ENCODE measurements around the gene SLC6A9.

The SLC6A9 gene

GRCh38 chr1:44043176-44044070 lies 12.2 kb upstream of the SLC6A9 start:
- no peak for DNase-seq (ENCODE audit: extremely low spot score)
- ChIA-PET POLR2A (no interaction called here), CTCF (interaction anchor here (3.8 kb wide), 1 partner anchor 38 kb away, joined by 19 read pairs; no protein-coding TSS in a partner anchor)
- no peak for TF ChIP-seq FOXK2 (IDR thresholded peaks at IDR 0.05)
- no peak for TF ChIP-seq ZNF384 (IDR thresholded peaks at IDR 0.05)
- TF ChIP-seq BHLHE40 (IDR thresholded peaks at IDR 0.05; ENCODE audit: borderline replicate concordance) = no peak
- TF ChIP-seq NFRKB (IDR thresholded peaks at IDR 0.05) = no peak

- CTCF ChIA-PET = interaction anchor here (1.3 to 3.8 kb wide), 2 partner anchors 35 to 277 kb away, joined by 3 to 19 read pairs; no protein-coding TSS in a partner anchor
- DNase-seq (ENCODE audit: extremely low spot score) = no peak
- POLR2A ChIA-PET = interaction anchor here (1.7 kb wide), 1 partner anchor 10 kb away, joined by 5 read pairs; the partner anchor contains the start of gene SLC6A9
- TF ChIP-seq ELF4 (IDR thresholded peaks at IDR 0.05) (no peak), ARNT (IDR thresholded peaks at IDR 0.05) (no peak), SP1 (IDR thresholded peaks at IDR 0.05) (no peak), NFRKB (IDR thresholded peaks at IDR 0.05) (no peak), L3MBTL2 (conservative IDR thresholded peaks at IDR 0.05) (no peak), CTBP1 (IDR thresholded peaks at IDR 0.05; ENCODE audit: borderline replicate concordance) (no peak), TARDBP (IDR thresholded peaks at IDR 0.05) (no peak), SUZ12 (IDR thresholded peaks at IDR 0.05) (no peak), PKNOX1 (IDR thresholded peaks at IDR 0.05) (no peak), FOXM1 (IDR thresholded peaks at IDR 0.05; ENCODE audit: borderline replicate concordance) (no peak), FOXA1 (IDR thresholded peaks at IDR 0.05) (no peak), HDGF (IDR thresholded peaks at IDR 0.05; ENCODE audit: borderline replicate concordance) (no peak), LEF1 (IDR thresholded peaks at IDR 0.05; ENCODE audit: borderline replicate concordance) (no peak), FOXK2 (IDR thresholded peaks at IDR 0.05) (no peak), BHLHE40 (IDR thresholded peaks at IDR 0.05; ENCODE audit: borderline replicate concordance) (no peak), ZNF384 (IDR thresholded peaks at IDR 0.05) (no peak)
These were observed 9.6 kb upstream of the SLC6A9 start for GRCh38 chr1:44040846-44041245.

- no peak for DNase-seq (ENCODE audit: extremely low spot score)
- ChIA-PET POLR2A (interaction anchor here (1.7 kb wide), 1 partner anchor 9 kb away, joined by 5 read pairs; the partner anchor contains the start of gene SLC6A9), CTCF (interaction anchor here (1.3 to 3.8 kb wide), 2 partner anchors 35 to 276 kb away, joined by 3 to 19 read pairs; no protein-coding TSS in a partner anchor)
- TF ChIP-seq HDGF (IDR thresholded peaks at IDR 0.05; ENCODE audit: borderline replicate concordance) (no peak), SP1 (IDR thresholded peaks at IDR 0.05) (no peak), FOXA1 (IDR thresholded peaks at IDR 0.05) (no peak), BHLHE40 (IDR thresholded peaks at IDR 0.05; ENCODE audit: borderline replicate concordance) (no peak), ELF4 (IDR thresholded peaks at IDR 0.05) (no peak), CTBP1 (IDR thresholded peaks at IDR 0.05; ENCODE audit: borderline replicate concordance) (no peak), NFRKB (IDR thresholded peaks at IDR 0.05) (no peak), ARNT (IDR thresholded peaks at IDR 0.05) (no peak), SUZ12 (IDR thresholded peaks at IDR 0.05) (no peak), FOXM1 (IDR thresholded peaks at IDR 0.05; ENCODE audit: borderline replicate concordance) (no peak), TARDBP (IDR thresholded peaks at IDR 0.05) (no peak), PKNOX1 (IDR thresholded peaks at IDR 0.05) (no peak)
These were observed 9.2 kb upstream of the SLC6A9 start for GRCh38 chr1:44040418-44040817.

- CTCF ChIA-PET = interaction anchor here (0.7 to 0.8 kb wide), 2 partner anchors 34 to 457 kb away, joined by 3 to 4 read pairs; no protein-coding TSS in a partner anchor
- no peak for TF ChIP-seq FOXA1 (IDR thresholded peaks at IDR 0.05)
- no peak for TF ChIP-seq SUZ12 (IDR thresholded peaks at IDR 0.05)
- TF ChIP-seq ZNF384 (IDR thresholded peaks at IDR 0.05) = no peak
- TF ChIP-seq L3MBTL2 (conservative IDR thresholded peaks at IDR 0.05) = no peak
- no peak for TF ChIP-seq CTBP1 (IDR thresholded peaks at IDR 0.05; ENCODE audit: borderline replicate concordance)
- no peak for TF ChIP-seq SP1 (IDR thresholded peaks at IDR 0.05)
- no peak for TF ChIP-seq FOXM1 (IDR thresholded peaks at IDR 0.05; ENCODE audit: borderline replicate concordance)
- TF ChIP-seq LEF1 (IDR thresholded peaks at IDR 0.05; ENCODE audit: borderline replicate concordance) = no peak
- no peak for TF ChIP-seq PKNOX1 (IDR thresholded peaks at IDR 0.05)
- no peak for TF ChIP-seq ARNT (IDR thresholded peaks at IDR 0.05)
- no peak for TF ChIP-seq TARDBP (IDR thresholded peaks at IDR 0.05)
- POLR2A ChIA-PET = no interaction called here
- no peak for DNase-seq (ENCODE audit: extremely low spot score)
These were observed 7.8 kb upstream of the SLC6A9 start for GRCh38 chr1:44038876-44039657.

- POLR2A ChIA-PET = interaction anchor here (0.8 to 1.0 kb wide), 3 partner anchors 22 to 59 kb away, joined by 3 to 4 read pairs (median 3); partner anchors contain the start of gene B4GALT2
- CTCF ChIA-PET = interaction anchor here (0.6 to 4.4 kb wide), 9 partner anchors 10 to 94 kb away, joined by 3 to 38 read pairs (median 4); no protein-coding TSS in a partner anchor
- DNase-seq (ENCODE audit: extremely low spot score) = no peak
- TF ChIP-seq SP1 (IDR thresholded peaks at IDR 0.05) (no peak), PKNOX1 (IDR thresholded peaks at IDR 0.05) (no peak), BHLHE40 (IDR thresholded peaks at IDR 0.05; ENCODE audit: borderline replicate concordance) (no peak), ELF4 (IDR thresholded peaks at IDR 0.05) (no peak), L3MBTL2 (conservative IDR thresholded peaks at IDR 0.05) (no peak), TARDBP (IDR thresholded peaks at IDR 0.05) (no peak), LEF1 (IDR thresholded peaks at IDR 0.05; ENCODE audit: borderline replicate concordance) (no peak), CTBP1 (IDR thresholded peaks at IDR 0.05; ENCODE audit: borderline replicate concordance) (no peak), FOXA1 (IDR thresholded peaks at IDR 0.05) (no peak), ZNF384 (IDR thresholded peaks at IDR 0.05) (no peak), FOXK2 (IDR thresholded peaks at IDR 0.05) (no peak), ARNT (IDR thresholded peaks at IDR 0.05) (no peak), NFRKB (IDR thresholded peaks at IDR 0.05) (no peak), FOXM1 (IDR thresholded peaks at IDR 0.05; ENCODE audit: borderline replicate concordance) (no peak), SUZ12 (IDR thresholded peaks at IDR 0.05) (no peak), HDGF (IDR thresholded peaks at IDR 0.05; ENCODE audit: borderline replicate concordance) (no peak)
These were observed 5.9 kb upstream of the SLC6A9 start for GRCh38 chr1:44037154-44037553.
